Ishikawa (cell line): ENCODE results near the gene SLC30A9.
A peak's percentile ranks its signal among the peaks of the same experiment; 100 is the strongest.

ENCODE experiments used
- CEBPB ChIP-seq: IDR thresholded peaks from 2 replicates; pipeline ENCODE4 v1.6.1; 2012
- CREB1 ChIP-seq: IDR thresholded peaks from 2 replicates; pipeline ENCODE4 v1.6.1; 2012; ENCODE audit warnings: low read depth
- EGR1 ChIP-seq: IDR thresholded peaks from 2 replicates; pipeline ENCODE4 v1.6.1; 2012
- EP300 ChIP-seq: IDR thresholded peaks from 2 replicates; pipeline ENCODE4 v1.6.1; 2012; ENCODE audit warnings: borderline replicate concordance
- FOXM1 ChIP-seq: IDR thresholded peaks from 2 replicates; pipeline ENCODE4 v1.6.1; 2012; ENCODE audit warnings: low read depth, borderline replicate concordance
- NFIC ChIP-seq: IDR thresholded peaks from 2 replicates; pipeline ENCODE4 v1.6.1; 2012
- RAD21 ChIP-seq: IDR thresholded peaks from 2 replicates; pipeline ENCODE4 v1.6.1; 2012; ENCODE audit warnings: low read depth
- TAF1 ChIP-seq: IDR thresholded peaks from 2 replicates; pipeline ENCODE4 v1.6.1; 2012; ENCODE audit warnings: low read depth, mild to moderate bottlenecking
- TCF12 ChIP-seq: IDR thresholded peaks from 2 replicates; pipeline ENCODE4 v1.6.1; 2012; ENCODE audit warnings: low read depth
- TEAD4 ChIP-seq: IDR thresholded peaks from 2 replicates; pipeline ENCODE4 v1.6.1; 2012
- YY1 ChIP-seq: IDR thresholded peaks from 2 replicates; pipeline ENCODE4 v1.6.1; 2012; ENCODE audit warnings: low read depth
- ZBTB7A ChIP-seq: IDR thresholded peaks from 2 replicates; pipeline ENCODE4 v1.6.1; 2012; ENCODE audit warnings: low read depth
- TF ChIP-seq, protein P1 (sequence below): IDR thresholded peaks from 2 replicates; pipeline ENCODE4 v1.6.1; 2012; ENCODE audit warnings: low read depth, mild to moderate bottlenecking
- TF ChIP-seq, protein P2 (sequence below): IDR thresholded peaks from 2 replicates; pipeline ENCODE4 v1.6.1; 2012
- TF ChIP-seq, protein P3 (sequence below): IDR thresholded peaks from 2 replicates; pipeline ENCODE4 v1.6.1; 2012

The SLC30A9 gene

DNA sequence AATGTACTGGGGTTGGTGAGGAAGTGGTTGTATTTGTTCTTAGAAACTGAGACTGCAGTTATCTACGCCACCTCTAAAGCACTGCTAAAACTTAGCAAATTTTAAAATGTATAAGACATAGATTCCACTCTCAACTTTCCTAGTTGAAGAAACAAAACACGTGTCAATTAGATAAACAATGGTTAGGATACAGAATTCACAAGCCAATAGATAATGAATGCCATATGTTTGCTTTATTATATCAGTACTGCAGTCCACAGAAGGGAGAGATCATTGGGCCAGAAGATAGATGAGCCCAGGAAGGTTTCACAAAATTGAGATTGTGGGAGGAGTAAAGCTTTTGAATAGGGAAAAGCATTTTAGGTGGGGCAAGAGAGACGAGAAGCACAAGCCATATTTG, 40.8 kb upstream of the SLC30A9 start:
- TF ChIP-seq CREB1, result no peak
- TF ChIP-seq TCF12, result no peak
- no peak for TF ChIP-seq YY1
- no peak for TF ChIP-seq FOXM1
- TF ChIP-seq, protein P1, sequence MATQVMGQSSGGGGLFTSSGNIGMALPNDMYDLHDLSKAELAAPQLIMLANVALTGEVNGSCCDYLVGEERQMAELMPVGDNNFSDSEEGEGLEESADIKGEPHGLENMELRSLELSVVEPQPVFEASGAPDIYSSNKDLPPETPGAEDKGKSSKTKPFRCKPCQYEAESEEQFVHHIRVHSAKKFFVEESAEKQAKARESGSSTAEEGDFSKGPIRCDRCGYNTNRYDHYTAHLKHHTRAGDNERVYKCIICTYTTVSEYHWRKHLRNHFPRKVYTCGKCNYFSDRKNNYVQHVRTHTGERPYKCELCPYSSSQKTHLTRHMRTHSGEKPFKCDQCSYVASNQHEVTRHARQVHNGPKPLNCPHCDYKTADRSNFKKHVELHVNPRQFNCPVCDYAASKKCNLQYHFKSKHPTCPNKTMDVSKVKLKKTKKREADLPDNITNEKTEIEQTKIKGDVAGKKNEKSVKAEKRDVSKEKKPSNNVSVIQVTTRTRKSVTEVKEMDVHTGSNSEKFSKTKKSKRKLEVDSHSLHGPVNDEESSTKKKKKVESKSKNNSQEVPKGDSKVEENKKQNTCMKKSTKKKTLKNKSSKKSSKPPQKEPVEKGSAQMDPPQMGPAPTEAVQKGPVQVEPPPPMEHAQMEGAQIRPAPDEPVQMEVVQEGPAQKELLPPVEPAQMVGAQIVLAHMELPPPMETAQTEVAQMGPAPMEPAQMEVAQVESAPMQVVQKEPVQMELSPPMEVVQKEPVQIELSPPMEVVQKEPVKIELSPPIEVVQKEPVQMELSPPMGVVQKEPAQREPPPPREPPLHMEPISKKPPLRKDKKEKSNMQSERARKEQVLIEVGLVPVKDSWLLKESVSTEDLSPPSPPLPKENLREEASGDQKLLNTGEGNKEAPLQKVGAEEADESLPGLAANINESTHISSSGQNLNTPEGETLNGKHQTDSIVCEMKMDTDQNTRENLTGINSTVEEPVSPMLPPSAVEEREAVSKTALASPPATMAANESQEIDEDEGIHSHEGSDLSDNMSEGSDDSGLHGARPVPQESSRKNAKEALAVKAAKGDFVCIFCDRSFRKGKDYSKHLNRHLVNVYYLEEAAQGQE, result no peak
- TF ChIP-seq, protein P2, sequence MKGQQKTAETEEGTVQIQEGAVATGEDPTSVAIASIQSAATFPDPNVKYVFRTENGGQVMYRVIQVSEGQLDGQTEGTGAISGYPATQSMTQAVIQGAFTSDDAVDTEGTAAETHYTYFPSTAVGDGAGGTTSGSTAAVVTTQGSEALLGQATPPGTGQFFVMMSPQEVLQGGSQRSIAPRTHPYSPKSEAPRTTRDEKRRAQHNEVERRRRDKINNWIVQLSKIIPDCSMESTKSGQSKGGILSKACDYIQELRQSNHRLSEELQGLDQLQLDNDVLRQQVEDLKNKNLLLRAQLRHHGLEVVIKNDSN, result no peak
- TF ChIP-seq, protein P3, sequence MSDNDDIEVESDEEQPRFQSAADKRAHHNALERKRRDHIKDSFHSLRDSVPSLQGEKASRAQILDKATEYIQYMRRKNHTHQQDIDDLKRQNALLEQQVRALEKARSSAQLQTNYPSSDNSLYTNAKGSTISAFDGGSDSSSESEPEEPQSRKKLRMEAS, result no peak
- TF ChIP-seq ZBTB7A, result no peak
- TF ChIP-seq CEBPB, result no peak
- TF ChIP-seq NFIC, result no peak
- TF ChIP-seq TEAD4, result no peak

DNA sequence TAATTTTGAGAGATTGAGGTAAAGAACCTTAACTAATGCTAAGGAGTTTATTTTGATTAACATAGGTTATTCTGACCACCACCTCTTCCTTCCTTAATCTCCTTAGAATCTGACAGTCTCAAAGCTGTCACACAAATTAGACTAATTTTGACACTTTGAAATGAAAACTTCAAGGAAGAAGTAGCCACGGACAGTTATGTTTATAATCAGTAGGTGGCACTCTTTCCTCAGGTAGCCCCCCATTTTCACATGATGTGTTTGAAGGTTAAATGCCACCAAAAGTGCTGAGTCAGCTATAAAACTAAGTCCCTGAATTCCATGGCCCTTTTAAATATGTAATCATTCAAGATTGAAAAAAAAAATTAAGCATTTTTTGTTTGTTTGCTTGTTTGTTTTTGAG, 32.7 kb upstream of the SLC30A9 start:
- peak; percentile 48 for TF ChIP-seq RAD21
- no peak for TF ChIP-seq NFIC
- TF ChIP-seq ZBTB7A, result no peak
- TF ChIP-seq FOXM1, result no peak

DNA sequence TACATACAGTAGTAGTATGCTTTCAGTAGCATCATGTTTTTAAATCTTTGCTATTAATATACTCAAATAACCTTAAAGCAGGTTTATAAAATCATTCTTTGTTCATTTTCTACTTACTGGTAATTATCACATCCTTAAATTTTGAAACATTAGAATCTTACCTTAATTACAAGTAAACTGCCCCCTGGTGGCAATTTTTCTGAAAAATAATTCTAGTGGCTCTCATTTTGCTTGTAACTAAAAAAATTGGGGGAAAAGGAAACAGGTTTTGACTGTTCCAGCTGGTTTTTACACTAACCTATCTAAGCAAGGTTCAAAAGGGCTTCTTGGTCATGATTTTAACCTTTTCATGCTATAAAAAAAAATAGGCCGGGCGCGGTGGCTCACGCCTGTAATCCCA, 27.2 kb upstream of the SLC30A9 start:
- TF ChIP-seq YY1 (no peak), FOXM1 (no peak), TCF12 (no peak), NFIC (no peak), TAF1 (no peak), CREB1 (no peak), TEAD4 (no peak), ZBTB7A (no peak), CEBPB (no peak), EGR1 (no peak), EP300 (no peak), RAD21 (no peak)
- TF ChIP-seq, protein P1, result no peak
- TF ChIP-seq, protein P3, result no peak
- TF ChIP-seq, protein P2, result no peak

DNA sequence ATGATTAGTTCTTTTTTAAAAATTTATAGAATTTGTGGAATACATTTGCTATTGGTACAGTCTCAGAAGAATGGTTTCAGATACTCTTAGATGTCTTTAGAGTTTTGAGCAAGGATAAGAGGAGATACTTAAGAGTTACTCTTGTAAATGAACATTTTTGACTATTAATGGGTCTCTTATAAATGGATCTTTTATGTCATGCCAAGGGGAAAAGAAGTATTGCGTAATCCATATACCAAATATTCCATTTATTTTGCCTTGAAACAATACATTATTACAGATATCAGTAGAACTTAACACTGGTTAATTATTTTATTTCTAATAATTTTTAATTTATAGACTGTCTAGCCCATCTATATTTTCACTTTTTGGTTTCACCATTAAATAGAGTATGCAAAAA, 25.9 kb upstream of the SLC30A9 start:
- TF ChIP-seq, protein P1, result no peak
- TF ChIP-seq CREB1, result no peak
- TF ChIP-seq YY1, result no peak
- peak; percentile 71 for TF ChIP-seq CEBPB

DNA sequence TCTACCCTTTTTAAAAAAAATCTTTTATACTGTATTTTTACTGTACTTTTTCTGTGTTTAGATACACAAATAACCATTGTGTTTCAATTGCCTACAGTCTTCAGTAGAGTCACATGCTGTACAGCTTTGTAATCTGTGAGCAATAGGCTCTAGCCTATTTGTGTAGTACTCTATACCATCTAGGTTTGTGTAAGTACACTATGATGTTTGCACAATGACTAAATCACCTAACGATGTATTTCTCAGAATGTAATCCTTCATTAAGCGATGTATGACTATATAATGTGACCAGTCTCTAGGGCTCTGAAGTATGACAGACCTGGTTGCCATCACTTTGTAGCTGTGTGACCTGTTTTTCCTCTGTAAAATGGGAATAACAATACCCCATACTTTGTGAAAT, 22.9 kb upstream of the SLC30A9 start:
- TF ChIP-seq YY1 (no peak), ZBTB7A (no peak), CEBPB (no peak), TAF1 (no peak), TEAD4 (no peak), NFIC (no peak), FOXM1 (no peak), EGR1 (no peak), EP300 (no peak), RAD21 (no peak), CREB1 (no peak), TCF12 (no peak)
- TF ChIP-seq, protein P1, result no peak
- TF ChIP-seq, protein P2, result no peak
- TF ChIP-seq, protein P3, result no peak
